ENCODE results near the gene GFRA1. TPM values are rescaled to one million over a fixed set of nuclear protein-coding genes. Genes with fewer than 3 reads are reported as not detected.

GFRA1 gene
- total RNA-seq, 1 experiment from 2014 or later: 0.30 TPM

GRCh38 chr10:116080553-116080952 is 192.5 kb downstream of the GFRA1 start (continued):
- no peak for TF ChIP-seq ZFX (IDR thresholded peaks at IDR 0.05)

GRCh38 chr10:116079355-116079754 is 193.7 kb downstream of the GFRA1 start:
- DNase-seq (ENCODE audit: low read depth, low spot score) (no peak), ATAC-seq (no peak)
- intact Hi-C loops (cut with micrococcal nuclease): no loop called here
- Histone ChIP-seq H3K4me2 (ENCODE audit: low read length) (no peak overlapping the region), H2AFZ (ENCODE audit: low read depth, low read length, poor library complexity, severe bottlenecking) (no peak overlapping the region), H3K4me3 (replicated peaks in 1 of 2; ENCODE audit: low read depth in 1 of 2, low read length in 2 of 2) (no peak overlapping the region), H3K9me3 (ENCODE audit: control insufficient read depth in 1 of 2, insufficient read depth in 1 of 2, low read depth in 1 of 2, low read length in 2 of 2) (no peaks in the 10 kb centered on the region), H3K79me2 (ENCODE audit: insufficient read depth, low read length) (no peaks in the 10 kb centered on the region), H4K20me1 (ENCODE audit: insufficient read depth) (no peaks in the 10 kb centered on the region), H3K27me3 (ENCODE audit: insufficient read depth, low read length) (peaks cover 49% of the 10 kb centered on the region), H3K36me3 (ENCODE audit: control insufficient read depth in 1 of 2, insufficient read depth in 2 of 2, low read length in 2 of 2) (no peaks in the 10 kb centered on the region), H3K27ac (ENCODE audit: low read depth, low read length) (no peak overlapping the region), H3K9ac (ENCODE audit: low read length) (no peak overlapping the region), H3K9me2 (ENCODE audit: insufficient read depth) (no peaks in the 10 kb centered on the region), H3K4me1 (ENCODE audit: control insufficient read depth in 1 of 2, insufficient read depth in 2 of 2, low read length in 2 of 2) (peaks cover 0 to 5% of the 10 kb centered on the region in 2 experiments; a peak in 2 of 4 replicates)
- POLR2A ChIA-PET: no interaction called here
- RAD21 ChIA-PET (ENCODE audit: low non-redundant PET in 1 of 2, low total read pairs in 2 of 2, uncharacterized antibody in 2 of 2, unreplicated experiment in 2 of 2): no interaction called here
- CTCF ChIA-PET: no interaction called here
- no TSS peak for BruUV-seq (replicated peaks)
- no peak for TF ChIP-seq CBX3 (IDR thresholded peaks at IDR 0.05; ENCODE audit: low read depth)
- no peak for TF ChIP-seq CEBPB (IDR thresholded peaks at IDR 0.05; ENCODE audit: low read depth)
- 0 out of 2 replicates have a peak, but pooled peaks have one; percentile 5 for TF ChIP-seq RAD21 (IDR thresholded peaks at IDR 0.05; ENCODE audit: low read depth)
- TF ChIP-seq POLR2A (IDR thresholded peaks at IDR 0.05; ENCODE audit: borderline replicate concordance, extremely low read depth, insufficient read depth, insufficient read length): no peak

DNA sequence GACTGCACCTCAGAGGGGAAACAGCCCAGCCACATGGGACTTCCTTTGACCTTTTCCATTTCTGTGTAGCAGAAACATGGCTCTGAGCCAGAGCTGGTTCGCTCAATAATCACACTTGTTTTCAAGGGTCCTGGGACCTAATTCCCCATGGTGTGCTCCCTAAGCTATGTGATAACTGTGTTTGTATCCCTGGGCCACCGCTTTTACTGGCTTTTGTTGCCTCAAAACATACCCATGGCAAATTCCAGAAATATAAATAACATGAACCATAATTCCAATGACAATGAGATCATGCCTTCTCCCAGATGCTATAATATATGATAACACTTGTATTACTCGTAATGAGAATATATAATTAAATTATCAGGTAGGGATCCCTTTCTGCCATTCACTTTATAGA is 196.4 kb downstream of the GFRA1 start:
- H3K9me3 ChIP-seq (ENCODE audit: control insufficient read depth in 1 of 2, insufficient read depth in 1 of 2, low read depth in 1 of 2, low read length in 2 of 2): no peaks in the 10 kb centered on the region
- ATAC-seq (no peak), DNase-seq (ENCODE audit: low read depth, low spot score) (no peak)
- no peak overlapping the region for H3K4me3 ChIP-seq (replicated peaks in 1 of 2; ENCODE audit: low read depth in 1 of 2, low read length in 2 of 2)
- TF ChIP-seq POLR2A (IDR thresholded peaks at IDR 0.05; ENCODE audit: borderline replicate concordance, extremely low read depth, insufficient read depth, insufficient read length): no peak
- no peak for TF ChIP-seq EGR1 (IDR thresholded peaks at IDR 0.05; ENCODE audit: low read depth)
- no peak for TF ChIP-seq CEBPB (IDR thresholded peaks at IDR 0.05; ENCODE audit: low read depth)
- RAD21 ChIA-PET (ENCODE audit: low non-redundant PET in 1 of 2, low total read pairs in 2 of 2, uncharacterized antibody in 2 of 2, unreplicated experiment in 2 of 2): no interaction called here
- no peaks in the 10 kb centered on the region for H3K9me2 ChIP-seq (ENCODE audit: insufficient read depth)
- no peak overlapping the region for H3K27ac ChIP-seq (ENCODE audit: low read depth, low read length)
- intact Hi-C loops (cut with micrococcal nuclease): no loop called here
- CTCF ChIA-PET: no interaction called here
- H3K4me2 ChIP-seq (ENCODE audit: low read length): no peak overlapping the region
- BruUV-seq (replicated peaks): no TSS peak
- no peak overlapping the region for H3K9ac ChIP-seq (ENCODE audit: low read length)
- H2AFZ ChIP-seq (ENCODE audit: low read depth, low read length, poor library complexity, severe bottlenecking): no peak overlapping the region
- H3K4me1 ChIP-seq (ENCODE audit: control insufficient read depth in 1 of 2, insufficient read depth in 2 of 2, low read length in 2 of 2): peaks cover 0 to 5% of the 10 kb centered on the region in 2 experiments; a peak in 2 of 4 replicates
- peaks cover 38% of the 10 kb centered on the region for H3K27me3 ChIP-seq (ENCODE audit: insufficient read depth, low read length)
- POLR2A ChIA-PET: no interaction called here
- H3K79me2 ChIP-seq (ENCODE audit: insufficient read depth, low read length): no peaks in the 10 kb centered on the region
- no peaks in the 10 kb centered on the region for H4K20me1 ChIP-seq (ENCODE audit: insufficient read depth)
- H3K36me3 ChIP-seq (ENCODE audit: control insufficient read depth in 1 of 2, insufficient read depth in 2 of 2, low read length in 2 of 2): no peaks in the 10 kb centered on the region
